Measurements from ENCODE around the gene JHY.

Gene JHY

GRCh38 chr11:122995526-122995925 is 113.0 kb downstream of the JHY start:
- 48% methylated on average over 1 of the region's 3 CpGs for WGBS
- Histone ChIP-seq H2AK5ac (ENCODE audit: low read length, severe bottlenecking) (no peak overlapping the region), H2AFZ (ENCODE audit: low read depth, low read length) (no peak overlapping the region), H3K23ac (ENCODE audit: low read length in 2 of 2) (no peak overlapping the region), H3K9me3 (ENCODE audit: control insufficient read depth, low read length) (no peaks in the 10 kb centered on the region), H2BK12ac (ENCODE audit: low read length in 2 of 2) (no peak overlapping the region), H3K4me3 (ENCODE audit: insufficient read depth in 1 of 2, low read depth in 1 of 2, low read length in 2 of 2) (no peak overlapping the region), H3K79me1 (replicated peaks; ENCODE audit: low read length, poor library complexity, severe bottlenecking) (no peaks in the 10 kb centered on the region), H3K4ac (ENCODE audit: low read depth in 1 of 2, low read length in 2 of 2) (no peak overlapping the region), H4K91ac (ENCODE audit: low read length) (no peak overlapping the region), H3K9ac (ENCODE audit: low read length) (no peak overlapping the region), H3K4me1 (ENCODE audit: control insufficient read depth, insufficient read depth, low read depth, low read length) (no peaks in the 10 kb centered on the region), H4K8ac (ENCODE audit: low read length) (no peak overlapping the region), H2BK120ac (ENCODE audit: low read depth, low read length) (no peak overlapping the region), H2BK15ac (ENCODE audit: low read depth, poor library complexity, severe bottlenecking) (no peak overlapping the region), H3K14ac (ENCODE audit: low read length in 2 of 2) (no peak overlapping the region), H3K18ac (ENCODE audit: low read depth in 1 of 2, low read length in 2 of 2) (no peak overlapping the region), H3K27me3 (ENCODE audit: control insufficient read depth in 1 of 2, insufficient read depth in 1 of 2, low read length in 2 of 2) (peaks cover 26 to 65% of the 10 kb centered on the region in 2 experiments), H2BK5ac (ENCODE audit: low read depth, low read length, poor library complexity, severe bottlenecking) (no peak overlapping the region), H3K27ac (ENCODE audit: low read length, poor library complexity, severe bottlenecking) (no peak overlapping the region), H3K36me3 (ENCODE audit: control insufficient read depth in 1 of 2, insufficient read depth in 2 of 2, low read depth in 1 of 2, low read length in 2 of 2) (no peaks in the 10 kb centered on the region), H3K4me2 (ENCODE audit: low read length, poor library complexity, severe bottlenecking) (no peak overlapping the region)
- no peak for DNase-seq

DNA sequence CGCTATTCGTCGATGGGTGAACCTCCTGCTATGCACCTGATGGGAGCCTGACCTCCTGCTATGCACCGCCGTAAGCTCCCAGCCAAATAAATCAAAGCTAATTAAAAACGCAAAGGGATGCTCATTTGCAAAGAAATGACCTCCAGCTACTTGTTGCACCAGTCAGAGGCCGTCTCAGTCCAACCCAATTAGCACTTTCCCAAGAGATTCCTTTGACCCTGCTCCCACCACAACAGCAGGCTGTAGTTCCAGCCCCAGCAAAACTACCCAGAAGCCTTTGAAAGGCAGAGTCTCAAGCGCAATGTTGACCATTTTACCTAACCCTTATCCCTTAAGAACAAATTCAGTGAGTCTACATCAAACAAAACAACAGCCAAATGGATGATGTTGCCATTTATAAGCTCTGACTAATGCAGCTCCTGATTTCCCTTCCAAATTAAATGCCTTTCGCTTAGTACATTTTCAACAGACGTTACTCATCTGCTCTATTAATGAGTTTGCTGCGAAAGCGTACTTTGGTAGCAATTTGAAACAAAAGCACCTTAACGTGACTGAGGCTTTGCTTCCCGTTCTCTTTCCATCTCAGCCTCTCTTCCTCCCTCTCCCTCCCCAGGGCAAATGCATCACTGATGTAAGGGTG is 116.3 kb downstream of the JHY start:
- Histone ChIP-seq H2BK15ac (ENCODE audit: low read depth, poor library complexity, severe bottlenecking) (no peak overlapping the region), H3K4me1 (ENCODE audit: control insufficient read depth, insufficient read depth, low read depth, low read length) (no peaks in the 10 kb centered on the region), H3K36me3 (ENCODE audit: control insufficient read depth in 1 of 2, insufficient read depth in 2 of 2, low read depth in 1 of 2, low read length in 2 of 2) (no peaks in the 10 kb centered on the region), H2BK5ac (ENCODE audit: low read depth, low read length, poor library complexity, severe bottlenecking) (no peak overlapping the region), H3K27me3 (ENCODE audit: control insufficient read depth in 1 of 2, insufficient read depth in 1 of 2, low read length in 2 of 2) (peaks cover 37 to 57% of the 10 kb centered on the region in 2 experiments), H3K79me1 (replicated peaks; ENCODE audit: low read length, poor library complexity, severe bottlenecking) (no peaks in the 10 kb centered on the region), H3K18ac (ENCODE audit: low read depth in 1 of 2, low read length in 2 of 2) (no peak overlapping the region), H4K8ac (ENCODE audit: low read length) (no peak overlapping the region), H4K91ac (ENCODE audit: low read length) (no peak overlapping the region), H3K4me2 (ENCODE audit: low read length, poor library complexity, severe bottlenecking) (no peak overlapping the region), H2BK12ac (ENCODE audit: low read length in 2 of 2) (no peak overlapping the region), H3K27ac (ENCODE audit: low read length, poor library complexity, severe bottlenecking) (no peak overlapping the region), H2AK5ac (ENCODE audit: low read length, severe bottlenecking) (no peak overlapping the region), H3K4me3 (ENCODE audit: insufficient read depth in 1 of 2, low read depth in 1 of 2, low read length in 2 of 2) (no peak overlapping the region), H2BK120ac (ENCODE audit: low read depth, low read length) (no peak overlapping the region), H2AFZ (ENCODE audit: low read depth, low read length) (no peak overlapping the region), H3K23ac (ENCODE audit: low read length in 2 of 2) (no peak overlapping the region), H3K9ac (ENCODE audit: low read length) (no peak overlapping the region), H3K4ac (ENCODE audit: low read depth in 1 of 2, low read length in 2 of 2) (no peak overlapping the region), H3K9me3 (ENCODE audit: control insufficient read depth, low read length) (no peaks in the 10 kb centered on the region), H3K14ac (ENCODE audit: low read length in 2 of 2) (no peak overlapping the region)
- 36% methylated on average over 12 of the region's 14 CpGs for WGBS
- no peak for DNase-seq

GRCh38 chr11:123000721-123001120 is 118.2 kb downstream of the JHY start:
- no peak overlapping the region for H3K9ac ChIP-seq (ENCODE audit: low read length)
- no peak overlapping the region for H2BK5ac ChIP-seq (ENCODE audit: low read depth, low read length, poor library complexity, severe bottlenecking)
- H2AFZ ChIP-seq (ENCODE audit: low read depth, low read length) = no peak overlapping the region
- no peak overlapping the region for H3K23ac ChIP-seq (ENCODE audit: low read length in 2 of 2)
- H3K14ac ChIP-seq (ENCODE audit: low read length in 2 of 2) = no peak overlapping the region
- no peaks in the 10 kb centered on the region for H3K4me1 ChIP-seq (ENCODE audit: control insufficient read depth, insufficient read depth, low read depth, low read length)
- no peak overlapping the region for H3K4ac ChIP-seq (ENCODE audit: low read depth in 1 of 2, low read length in 2 of 2)
- no peak overlapping the region for H3K4me3 ChIP-seq (ENCODE audit: insufficient read depth in 1 of 2, low read depth in 1 of 2, low read length in 2 of 2)
- no peak overlapping the region for H2AK5ac ChIP-seq (ENCODE audit: low read length, severe bottlenecking)
- no peak overlapping the region for H3K18ac ChIP-seq (ENCODE audit: low read depth in 1 of 2, low read length in 2 of 2)
- no peak overlapping the region for H4K91ac ChIP-seq (ENCODE audit: low read length)
- no peak overlapping the region for H2BK120ac ChIP-seq (ENCODE audit: low read depth, low read length)
- H4K8ac ChIP-seq (ENCODE audit: low read length) = no peak overlapping the region
- no peaks in the 10 kb centered on the region for H3K36me3 ChIP-seq (ENCODE audit: control insufficient read depth in 1 of 2, insufficient read depth in 2 of 2, low read depth in 1 of 2, low read length in 2 of 2)
- 89% methylated on average over 4 of the region's 5 CpGs for WGBS
- peaks cover 28 to 45% of the 10 kb centered on the region in 2 experiments for H3K27me3 ChIP-seq (ENCODE audit: control insufficient read depth in 1 of 2, insufficient read depth in 1 of 2, low read length in 2 of 2)
- no peaks in the 10 kb centered on the region for H3K9me3 ChIP-seq (ENCODE audit: control insufficient read depth, low read length)
- H2BK15ac ChIP-seq (ENCODE audit: low read depth, poor library complexity, severe bottlenecking) = no peak overlapping the region
- H3K27ac ChIP-seq (ENCODE audit: low read length, poor library complexity, severe bottlenecking) = no peak overlapping the region
- H2BK12ac ChIP-seq (ENCODE audit: low read length in 2 of 2) = no peak overlapping the region
- DNase-seq = no peak
- H3K4me2 ChIP-seq (ENCODE audit: low read length, poor library complexity, severe bottlenecking) = no peak overlapping the region
- no peaks in the 10 kb centered on the region for H3K79me1 ChIP-seq (replicated peaks; ENCODE audit: low read length, poor library complexity, severe bottlenecking)

- 81% methylated on average over 5 of the region's 5 CpGs for WGBS
- Histone ChIP-seq H3K4me3 (ENCODE audit: insufficient read depth in 1 of 2, low read depth in 1 of 2, low read length in 2 of 2) (no peak overlapping the region), H3K27me3 (ENCODE audit: control insufficient read depth in 1 of 2, insufficient read depth in 1 of 2, low read length in 2 of 2) (peaks cover 18 to 28% of the 10 kb centered on the region in 2 experiments), H4K8ac (ENCODE audit: low read length) (no peak overlapping the region), H3K27ac (ENCODE audit: low read length, poor library complexity, severe bottlenecking) (no peak overlapping the region), H3K79me1 (replicated peaks; ENCODE audit: low read length, poor library complexity, severe bottlenecking) (no peaks in the 10 kb centered on the region), H3K4me1 (ENCODE audit: control insufficient read depth, insufficient read depth, low read depth, low read length) (no peaks in the 10 kb centered on the region), H3K4me2 (ENCODE audit: low read length, poor library complexity, severe bottlenecking) (no peak overlapping the region), H2BK120ac (ENCODE audit: low read depth, low read length) (no peak overlapping the region), H3K18ac (ENCODE audit: low read depth in 1 of 2, low read length in 2 of 2) (no peak overlapping the region), H3K9ac (ENCODE audit: low read length) (no peak overlapping the region), H3K36me3 (ENCODE audit: control insufficient read depth in 1 of 2, insufficient read depth in 2 of 2, low read depth in 1 of 2, low read length in 2 of 2) (no peaks in the 10 kb centered on the region), H2BK5ac (ENCODE audit: low read depth, low read length, poor library complexity, severe bottlenecking) (no peak overlapping the region), H2AFZ (ENCODE audit: low read depth, low read length) (no peak overlapping the region), H3K14ac (ENCODE audit: low read length in 2 of 2) (no peak overlapping the region), H2AK5ac (ENCODE audit: low read length, severe bottlenecking) (no peak overlapping the region), H4K91ac (ENCODE audit: low read length) (no peak overlapping the region), H2BK15ac (ENCODE audit: low read depth, poor library complexity, severe bottlenecking) (no peak overlapping the region), H3K9me3 (ENCODE audit: control insufficient read depth, low read length) (no peaks in the 10 kb centered on the region), H3K23ac (ENCODE audit: low read length in 2 of 2) (no peak overlapping the region), H2BK12ac (ENCODE audit: low read length in 2 of 2) (no peak overlapping the region), H3K4ac (ENCODE audit: low read depth in 1 of 2, low read length in 2 of 2) (no peak overlapping the region)
- no peak for DNase-seq
These were observed 124.4 kb downstream of the JHY start for GRCh38 chr11:123006860-123007542.
